ENCODE data around the gene TUT4.

The TUT4 gene

GRCh38 chr1:52533713-52534112 lies 19.2 kb downstream of the TUT4 start:
- Histone ChIP-seq H3K4me1 (ENCODE audit: control insufficient read depth, insufficient read depth, low read length) (no peaks in the 10 kb centered on the region), H3K36me3 (ENCODE audit: control insufficient read depth, insufficient read depth, low read length) (no peaks in the 10 kb centered on the region), H3K4me3 (ENCODE audit: low read length) (no peak overlapping the region), H3K9me3 (ENCODE audit: control insufficient read depth, insufficient read depth, low read length) (no peaks in the 10 kb centered on the region), H3K27me3 (ENCODE audit: control insufficient read depth, insufficient read depth, low read length) (no peaks in the 10 kb centered on the region), H3K27ac (ENCODE audit: low read length) (no peak overlapping the region)
- DNase-seq (ENCODE audit: low read depth, low spot score), result no peak
- no CpG with 5 or more reads among the region's 9 CpGs for WGBS (ENCODE audit: insufficient coverage, insufficient read length)

- WGBS (ENCODE audit: insufficient coverage, insufficient read length), result no CpG with 5 or more reads among the region's 2 CpGs
- H3K27ac ChIP-seq (ENCODE audit: low read length), result no peak overlapping the region
- DNase-seq (ENCODE audit: low read depth, low spot score), result no peak
- H3K4me3 ChIP-seq (ENCODE audit: low read length), result no peak overlapping the region
- no peaks in the 10 kb centered on the region for H3K27me3 ChIP-seq (ENCODE audit: control insufficient read depth, insufficient read depth, low read length)
- H3K4me1 ChIP-seq (ENCODE audit: control insufficient read depth, insufficient read depth, low read length), result no peaks in the 10 kb centered on the region
- H3K36me3 ChIP-seq (ENCODE audit: control insufficient read depth, insufficient read depth, low read length), result no peaks in the 10 kb centered on the region
- H3K9me3 ChIP-seq (ENCODE audit: control insufficient read depth, insufficient read depth, low read length), result no peaks in the 10 kb centered on the region
Observed at GRCh38 chr1:52532731-52533327, 20.1 kb downstream of the TUT4 start.

GRCh38 chr1:52532247-52532646 lies 20.6 kb downstream of the TUT4 start:
- no peak overlapping the region for H3K4me3 ChIP-seq (ENCODE audit: low read length)
- H3K27ac ChIP-seq (ENCODE audit: low read length), result no peak overlapping the region
- DNase-seq (ENCODE audit: low read depth, low spot score), result no peak
- H3K9me3 ChIP-seq (ENCODE audit: control insufficient read depth, insufficient read depth, low read length), result no peaks in the 10 kb centered on the region
- no peaks in the 10 kb centered on the region for H3K36me3 ChIP-seq (ENCODE audit: control insufficient read depth, insufficient read depth, low read length)
- H3K27me3 ChIP-seq (ENCODE audit: control insufficient read depth, insufficient read depth, low read length), result no peaks in the 10 kb centered on the region
- WGBS (ENCODE audit: insufficient coverage, insufficient read length), result no CpG with 5 or more reads among the region's 8 CpGs
- H3K4me1 ChIP-seq (ENCODE audit: control insufficient read depth, insufficient read depth, low read length), result no peaks in the 10 kb centered on the region

GRCh38 chr1:52531249-52531872 lies 21.5 kb downstream of the TUT4 start:
- Histone ChIP-seq H3K4me1 (ENCODE audit: control insufficient read depth, insufficient read depth, low read length) (no peaks in the 10 kb centered on the region), H3K36me3 (ENCODE audit: control insufficient read depth, insufficient read depth, low read length) (no peaks in the 10 kb centered on the region), H3K27me3 (ENCODE audit: control insufficient read depth, insufficient read depth, low read length) (no peaks in the 10 kb centered on the region), H3K4me3 (ENCODE audit: low read length) (no peak overlapping the region), H3K9me3 (ENCODE audit: control insufficient read depth, insufficient read depth, low read length) (no peaks in the 10 kb centered on the region), H3K27ac (ENCODE audit: low read length) (no peak overlapping the region)
- DNase-seq (ENCODE audit: low read depth, low spot score), result no peak
- no CpG with 5 or more reads among the region's 3 CpGs for WGBS (ENCODE audit: insufficient coverage, insufficient read length)

GRCh38 chr1:52530563-52531144 lies 22.2 kb downstream of the TUT4 start:
- H3K4me1 ChIP-seq (ENCODE audit: control insufficient read depth, insufficient read depth, low read length), result no peaks in the 10 kb centered on the region
- WGBS (ENCODE audit: insufficient coverage, insufficient read length), result no CpG with 5 or more reads among the region's 5 CpGs
- no peaks in the 10 kb centered on the region for H3K9me3 ChIP-seq (ENCODE audit: control insufficient read depth, insufficient read depth, low read length)
- DNase-seq (ENCODE audit: low read depth, low spot score), result no peak
- no peak overlapping the region for H3K4me3 ChIP-seq (ENCODE audit: low read length)
- H3K27ac ChIP-seq (ENCODE audit: low read length), result no peak overlapping the region
- H3K27me3 ChIP-seq (ENCODE audit: control insufficient read depth, insufficient read depth, low read length), result no peaks in the 10 kb centered on the region
- H3K36me3 ChIP-seq (ENCODE audit: control insufficient read depth, insufficient read depth, low read length), result peaks cover 2% of the 10 kb centered on the region; the same call in 1 of the 2 replicates

GRCh38 chr1:52523376-52523775 lies 29.5 kb downstream of the TUT4 start:
- no peak for DNase-seq (ENCODE audit: low read depth, low spot score)

GRCh38 chr1:52520148-52520547 lies 32.7 kb downstream of the TUT4 start:
- Histone ChIP-seq H3K4me3 (ENCODE audit: low read length) (no peak overlapping the region), H3K9me3 (ENCODE audit: control insufficient read depth, insufficient read depth, low read length) (no peaks in the 10 kb centered on the region), H3K36me3 (ENCODE audit: control insufficient read depth, insufficient read depth, low read length) (no peaks in the 10 kb centered on the region), H3K4me1 (ENCODE audit: control insufficient read depth, insufficient read depth, low read length) (no peaks in the 10 kb centered on the region; the same call in 1 of the 2 replicates), H3K27ac (ENCODE audit: low read length) (no peak overlapping the region), H3K27me3 (ENCODE audit: control insufficient read depth, insufficient read depth, low read length) (no peaks in the 10 kb centered on the region)
- no CpG with 5 or more reads among the region's 2 CpGs for whole genome bisulfite sequencing (ENCODE audit: insufficient coverage, insufficient read length)
- DNase-seq (ENCODE audit: low read depth, low spot score), result no peak

More at GRCh38 chr1:52523376-52523775, 29.5 kb downstream of the TUT4 start:
- no CpG with 5 or more reads among the region's 3 CpGs for WGBS (ENCODE audit: insufficient coverage, insufficient read length)
- Histone ChIP-seq H3K27ac (ENCODE audit: low read length) (no peak overlapping the region), H3K4me3 (ENCODE audit: low read length) (no peak overlapping the region), H3K4me1 (ENCODE audit: control insufficient read depth, insufficient read depth, low read length) (no peaks in the 10 kb centered on the region; the same call in 1 of the 2 replicates), H3K9me3 (ENCODE audit: control insufficient read depth, insufficient read depth, low read length) (no peaks in the 10 kb centered on the region), H3K27me3 (ENCODE audit: control insufficient read depth, insufficient read depth, low read length) (no peaks in the 10 kb centered on the region), H3K36me3 (ENCODE audit: control insufficient read depth, insufficient read depth, low read length) (peaks cover 2% of the 10 kb centered on the region; the same call in 1 of the 2 replicates)

- DNase-seq (ENCODE audit: low read depth, low spot score), result no peak
- H3K36me3 ChIP-seq (ENCODE audit: control insufficient read depth, insufficient read depth, low read length), result no peaks in the 10 kb centered on the region
- H3K27me3 ChIP-seq (ENCODE audit: control insufficient read depth, insufficient read depth, low read length), result no peaks in the 10 kb centered on the region
- H3K4me1 ChIP-seq (ENCODE audit: control insufficient read depth, insufficient read depth, low read length), result no peaks in the 10 kb centered on the region; the same call in 1 of the 2 replicates
- H3K4me3 ChIP-seq (ENCODE audit: low read length), result no peak overlapping the region
- no peaks in the 10 kb centered on the region for H3K9me3 ChIP-seq (ENCODE audit: control insufficient read depth, insufficient read depth, low read length)
- WGBS (ENCODE audit: insufficient coverage, insufficient read length), result no CpG with 5 or more reads among the region's 2 CpGs
- H3K27ac ChIP-seq (ENCODE audit: low read length), result no peak overlapping the region
Observed at GRCh38 chr1:52518962-52519361, 33.9 kb downstream of the TUT4 start.

- WGBS (ENCODE audit: insufficient coverage, insufficient read length), result no CpG with 5 or more reads among the region's 2 CpGs
- no peaks in the 10 kb centered on the region for H3K4me1 ChIP-seq (ENCODE audit: control insufficient read depth, insufficient read depth, low read length)
- no peak overlapping the region for H3K27ac ChIP-seq (ENCODE audit: low read length)
- no peak for DNase-seq (ENCODE audit: low read depth, low spot score)
- H3K4me3 ChIP-seq (ENCODE audit: low read length), result no peak overlapping the region
- no peaks in the 10 kb centered on the region for H3K27me3 ChIP-seq (ENCODE audit: control insufficient read depth, insufficient read depth, low read length)
- no peaks in the 10 kb centered on the region for H3K36me3 ChIP-seq (ENCODE audit: control insufficient read depth, insufficient read depth, low read length)
- H3K9me3 ChIP-seq (ENCODE audit: control insufficient read depth, insufficient read depth, low read length), result no peaks in the 10 kb centered on the region
Observed at GRCh38 chr1:52511851-52512615, 40.9 kb downstream of the TUT4 start.

GRCh38 chr1:52511439-52511838 lies 41.5 kb downstream of the TUT4 start:
- Histone ChIP-seq H3K27me3 (ENCODE audit: control insufficient read depth, insufficient read depth, low read length) (no peaks in the 10 kb centered on the region), H3K27ac (ENCODE audit: low read length) (no peak overlapping the region), H3K4me3 (ENCODE audit: low read length) (no peak overlapping the region), H3K36me3 (ENCODE audit: control insufficient read depth, insufficient read depth, low read length) (no peaks in the 10 kb centered on the region), H3K9me3 (ENCODE audit: control insufficient read depth, insufficient read depth, low read length) (no peaks in the 10 kb centered on the region), H3K4me1 (ENCODE audit: control insufficient read depth, insufficient read depth, low read length) (no peaks in the 10 kb centered on the region)
- WGBS (ENCODE audit: insufficient coverage, insufficient read length), result no CpG with 5 or more reads among the region's 2 CpGs
- no peak for DNase-seq (ENCODE audit: low read depth, low spot score)

Measured in iPS DF 6.9 (cell line).